Activated CD8-positive, alpha-beta T cell treated with anti-CD3 and anti-CD28 coated beads, Interleukin-2, amount 10 ng/mL, durations not matched to agents 7 days and 5 days (primary cell): ENCODE data around the gene MAGI1. TPM values are rescaled to one million over a fixed set of nuclear protein-coding genes. Genes with fewer than 3 reads are reported as not detected.

Source experiments
- ATAC-seq: fragments of 150-1000 bp; cut with Tn5 transposase; one replicate; pipeline ENCODE4 v1.10.0; 2021; ENCODE audit warnings: moderate library complexity
- CTCF ChIA-PET: fragments of 350-600 bp; sonication (Branson Sonifier 250); formaldehyde crosslinking; loops from one replicate; lab custom pipeline; 2021; ENCODE audit warnings: antibody characterized with exemption; lab: Charles Lee
- POLR2A ChIA-PET: fragments of 350-600 bp; sonication (Branson Sonifier 250); formaldehyde crosslinking; loops from one replicate; lab custom pipeline; 2021; ENCODE audit warnings: antibody characterized with exemption; lab: Charles Lee
- DNase-seq: peaks from one replicate; pipeline ENCODE4 v3.0.0-alpha.2; 2020
- H3K27ac Mint-ChIP-seq: one replicate; pipeline ENCODE4 v1.8.0; 2021; ENCODE audit warnings: mild to moderate bottlenecking, mixed read lengths
- H3K27me3 Mint-ChIP-seq: one replicate; pipeline ENCODE4 v1.8.0; 2021; ENCODE audit warnings: low read depth, mixed read lengths
- H3K36me3 Mint-ChIP-seq: one replicate; pipeline ENCODE4 v1.8.0; 2021; ENCODE audit warnings: low read depth, mixed read lengths
- H3K4me1 Mint-ChIP-seq: one replicate; pipeline ENCODE4 v1.8.0; 2021; ENCODE audit warnings: low read depth, mixed read lengths
- H3K4me3 Mint-ChIP-seq: one replicate; pipeline ENCODE4 v1.8.0; 2021; ENCODE audit warnings: mild to moderate bottlenecking, mixed read lengths
- H3K9me3 Mint-ChIP-seq: one replicate; pipeline ENCODE4 v1.8.0; 2022; ENCODE audit warnings: mixed read lengths; ENCODE audit not compliant: insufficient read depth
- total RNA-seq, 2 experiments: library from RNA; stranded (reverse); gene quantifications; one replicate each; pipeline ENCODE4 v1.2.3, GENCODE V29; 2021

The MAGI1 gene
- total RNA-seq, 2 experiments from 2014 or later, result not detected

DNA sequence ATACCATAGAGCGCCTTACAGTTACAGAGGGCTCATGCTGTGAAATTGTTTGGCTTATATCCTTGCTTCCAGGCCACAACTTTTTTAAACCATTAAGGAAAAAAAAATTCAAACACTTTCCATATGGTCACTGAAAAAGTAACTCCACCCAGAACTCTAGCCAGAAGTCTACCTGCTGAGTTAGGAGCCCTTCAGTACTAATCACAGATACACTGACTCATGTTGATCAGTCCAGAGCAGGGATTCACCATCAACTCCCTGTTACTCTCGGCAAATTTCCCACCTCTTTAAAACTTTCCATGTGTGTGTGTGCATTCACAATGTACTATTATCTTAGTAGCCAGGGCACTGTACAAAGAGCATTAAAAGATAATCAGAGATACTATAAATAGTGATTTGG lies 372.8 kb downstream of the MAGI1 start:
- no peak for DNase-seq
- ATAC-seq, result no peak
- ChIA-PET CTCF (no interaction called here), POLR2A (no interaction called here)
- no peaks in the 10 kb centered on the region for H3K27me3 Mint-ChIP-seq
- H3K27ac Mint-ChIP-seq, result no peak overlapping the region
- no peaks in the 10 kb centered on the region for H3K9me3 Mint-ChIP-seq
- H3K4me3 Mint-ChIP-seq, result no peak overlapping the region
- no peaks in the 10 kb centered on the region for H3K4me1 Mint-ChIP-seq
- H3K36me3 Mint-ChIP-seq, result no peaks in the 10 kb centered on the region

DNA sequence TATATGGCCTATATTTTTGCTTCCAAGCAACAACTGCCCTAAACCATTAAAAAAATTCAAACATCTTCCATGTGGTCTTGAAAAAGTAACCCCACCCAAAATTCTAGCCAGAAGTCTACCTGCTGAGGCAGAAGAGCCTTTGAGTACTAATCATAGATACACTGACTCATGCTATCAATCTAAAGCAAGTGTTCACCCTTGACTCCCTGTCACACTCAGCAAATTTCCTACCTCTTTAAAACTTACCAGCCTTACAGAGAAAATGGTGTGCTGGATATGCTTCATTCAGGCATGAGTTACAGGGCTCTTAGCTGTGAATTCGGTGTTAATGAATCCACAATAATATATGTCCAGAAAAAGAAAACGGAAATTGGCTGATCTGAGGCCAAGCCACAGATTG lies 373.8 kb downstream of the MAGI1 start:
- DNase-seq (no peak), ATAC-seq (no peak)
- ChIA-PET CTCF (no interaction called here), POLR2A (no interaction called here)
- peaks cover 5% of the 10 kb centered on the region for H3K9me3 Mint-ChIP-seq
- no peak overlapping the region for H3K4me3 Mint-ChIP-seq
- no peaks in the 10 kb centered on the region for H3K36me3 Mint-ChIP-seq
- H3K4me1 Mint-ChIP-seq, result no peaks in the 10 kb centered on the region
- H3K27ac Mint-ChIP-seq, result no peak overlapping the region
- H3K27me3 Mint-ChIP-seq, result no peaks in the 10 kb centered on the region

GRCh38 chr3:65664446-65664845 lies 374.3 kb downstream of the MAGI1 start:
- H3K4me1 Mint-ChIP-seq, result no peaks in the 10 kb centered on the region
- ChIA-PET CTCF (no interaction called here), POLR2A (no interaction called here)
- H3K27ac Mint-ChIP-seq, result no peak overlapping the region
- no peak for ATAC-seq
- no peaks in the 10 kb centered on the region for H3K36me3 Mint-ChIP-seq
- no peaks in the 10 kb centered on the region for H3K27me3 Mint-ChIP-seq
- H3K4me3 Mint-ChIP-seq, result no peak overlapping the region
- no peak for DNase-seq
- H3K9me3 Mint-ChIP-seq, result peaks cover 5% of the 10 kb centered on the region

- no peak for DNase-seq
- H3K27me3 Mint-ChIP-seq, result no peaks in the 10 kb centered on the region
- no peak overlapping the region for H3K4me3 Mint-ChIP-seq
- CTCF ChIA-PET, result no interaction called here
- POLR2A ChIA-PET, result no interaction called here
- no peak overlapping the region for H3K27ac Mint-ChIP-seq
- no peak for ATAC-seq
- no peaks in the 10 kb centered on the region for H3K36me3 Mint-ChIP-seq
- no peaks in the 10 kb centered on the region for H3K4me1 Mint-ChIP-seq
- H3K9me3 Mint-ChIP-seq, result peaks cover 5% of the 10 kb centered on the region
Observed at GRCh38 chr3:65662095-65662494, 376.6 kb downstream of the MAGI1 start.

DNA sequence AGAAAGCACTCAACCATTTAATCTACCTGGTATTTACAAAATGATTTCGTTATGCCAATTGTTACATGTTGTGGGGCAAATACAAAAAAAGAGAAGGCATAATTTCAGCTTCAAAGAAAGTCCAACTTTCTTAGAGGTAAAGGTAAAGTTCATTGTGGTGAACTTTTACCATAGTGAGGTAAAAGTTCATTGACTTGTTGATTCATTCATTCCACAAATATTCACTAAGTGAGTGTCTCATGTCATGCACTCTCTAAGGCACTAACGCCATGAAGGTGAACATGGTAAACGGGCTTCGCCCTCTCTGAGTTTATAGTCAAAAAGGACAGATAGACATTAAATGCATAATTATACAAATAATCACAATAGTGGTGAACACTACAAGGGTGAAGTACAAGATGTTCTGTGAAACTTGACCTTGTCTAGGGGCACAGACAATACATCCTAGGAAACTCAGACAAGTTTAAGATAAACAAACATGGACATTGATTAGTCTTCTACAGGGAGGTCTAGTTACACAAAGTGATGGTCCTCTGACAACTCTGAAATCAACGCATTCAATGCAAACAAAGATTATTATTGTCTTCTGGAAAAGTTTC lies 378.6 kb downstream of the MAGI1 start:
- peaks cover 5% of the 10 kb centered on the region for H3K9me3 Mint-ChIP-seq
- H3K4me1 Mint-ChIP-seq, result no peaks in the 10 kb centered on the region
- no peak for DNase-seq
- no peak for ATAC-seq
- H3K27ac Mint-ChIP-seq, result no peak overlapping the region
- ChIA-PET POLR2A (no interaction called here), CTCF (no interaction called here)
- H3K36me3 Mint-ChIP-seq, result no peaks in the 10 kb centered on the region
- H3K27me3 Mint-ChIP-seq, result no peaks in the 10 kb centered on the region
- no peak overlapping the region for H3K4me3 Mint-ChIP-seq

DNA sequence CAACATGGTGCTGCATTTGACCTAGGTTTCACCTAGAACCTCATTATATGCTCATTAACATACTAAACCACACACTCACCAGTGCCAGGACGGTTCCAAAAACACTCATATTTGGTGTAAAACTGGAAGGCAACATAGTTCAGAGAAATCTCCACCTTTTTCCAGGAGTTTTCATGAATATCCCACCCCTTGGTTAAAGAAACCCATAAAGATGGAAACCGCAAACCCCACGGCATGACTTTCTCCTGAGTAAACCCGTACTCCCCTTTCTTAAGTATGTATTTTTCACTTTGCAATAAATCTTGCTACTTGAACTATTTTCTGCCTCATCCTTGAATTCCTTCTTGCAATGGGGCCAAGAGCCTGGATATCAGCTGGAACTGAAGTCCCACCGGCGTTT lies 379.3 kb downstream of the MAGI1 start:
- ATAC-seq, result no peak
- H3K27me3 Mint-ChIP-seq, result no peaks in the 10 kb centered on the region
- peaks cover 5% of the 10 kb centered on the region for H3K9me3 Mint-ChIP-seq
- ChIA-PET CTCF (no interaction called here), POLR2A (no interaction called here)
- no peak overlapping the region for H3K4me3 Mint-ChIP-seq
- no peak overlapping the region for H3K27ac Mint-ChIP-seq
- no peaks in the 10 kb centered on the region for H3K36me3 Mint-ChIP-seq
- DNase-seq, result no peak
- no peaks in the 10 kb centered on the region for H3K4me1 Mint-ChIP-seq

- Mint-ChIP-seq H3K4me1 (no peaks in the 10 kb centered on the region), H3K27me3 (no peaks in the 10 kb centered on the region), H3K4me3 (no peak overlapping the region), H3K36me3 (no peaks in the 10 kb centered on the region), H3K9me3 (peaks cover 5% of the 10 kb centered on the region), H3K27ac (no peak overlapping the region)
- DNase-seq (no peak), ATAC-seq (no peak)
- ChIA-PET POLR2A (no interaction called here), CTCF (no interaction called here)
Observed at GRCh38 chr3:65658401-65658800, 380.3 kb downstream of the MAGI1 start.

- H3K27ac Mint-ChIP-seq, result no peak overlapping the region
- no peak overlapping the region for H3K4me3 Mint-ChIP-seq
- POLR2A ChIA-PET, result interaction anchor here (0.6 kb wide), 1 partner anchor 19 kb away, joined by 3 read pairs; no protein-coding TSS in a partner anchor
- ATAC-seq, result no peak
- no peaks in the 10 kb centered on the region for H3K36me3 Mint-ChIP-seq
- H3K9me3 Mint-ChIP-seq, result no peaks in the 10 kb centered on the region
- H3K4me1 Mint-ChIP-seq, result no peaks in the 10 kb centered on the region
- CTCF ChIA-PET, result interaction anchor here (0.9 kb wide), 1 partner anchor 77 kb away, joined by 3 read pairs; no protein-coding TSS in a partner anchor
- no peaks in the 10 kb centered on the region for H3K27me3 Mint-ChIP-seq
- DNase-seq, result no peak
Observed at GRCh38 chr3:65655061-65655460, 383.7 kb downstream of the MAGI1 start.

- Mint-ChIP-seq H3K27me3 (no peaks in the 10 kb centered on the region), H3K27ac (no peak overlapping the region), H3K9me3 (no peaks in the 10 kb centered on the region), H3K36me3 (no peaks in the 10 kb centered on the region), H3K4me1 (no peaks in the 10 kb centered on the region), H3K4me3 (no peak overlapping the region)
- CTCF ChIA-PET, result no interaction called here
- no peak for ATAC-seq
- no peak for DNase-seq
- POLR2A ChIA-PET, result no interaction called here
Observed at GRCh38 chr3:65653731-65654130, 385.0 kb downstream of the MAGI1 start.

GRCh38 chr3:65650247-65650646 lies 388.5 kb downstream of the MAGI1 start:
- Mint-ChIP-seq H3K27ac (no peak overlapping the region), H3K9me3 (peaks cover 5% of the 10 kb centered on the region), H3K4me3 (no peak overlapping the region), H3K27me3 (no peaks in the 10 kb centered on the region), H3K36me3 (no peaks in the 10 kb centered on the region), H3K4me1 (no peaks in the 10 kb centered on the region)
- ChIA-PET POLR2A (no interaction called here), CTCF (no interaction called here)
- DNase-seq (no peak), ATAC-seq (no peak)

- ATAC-seq (no peak), DNase-seq (no peak)
- Mint-ChIP-seq H3K9me3 (peaks cover 5% of the 10 kb centered on the region), H3K4me1 (no peaks in the 10 kb centered on the region), H3K27me3 (no peaks in the 10 kb centered on the region), H3K4me3 (no peak overlapping the region), H3K27ac (no peak overlapping the region), H3K36me3 (no peaks in the 10 kb centered on the region)
- ChIA-PET CTCF (no interaction called here), POLR2A (no interaction called here)
Observed at GRCh38 chr3:65647369-65647768, 391.3 kb downstream of the MAGI1 start.

GRCh38 chr3:65642883-65643282 lies 395.8 kb downstream of the MAGI1 start:
- CTCF ChIA-PET, result no interaction called here
- no peak overlapping the region for H3K4me3 Mint-ChIP-seq
- H3K27ac Mint-ChIP-seq, result no peak overlapping the region
- ATAC-seq, result no peak
- no peaks in the 10 kb centered on the region for H3K4me1 Mint-ChIP-seq
- no peak for DNase-seq
- no peaks in the 10 kb centered on the region for H3K36me3 Mint-ChIP-seq
- no peaks in the 10 kb centered on the region for H3K27me3 Mint-ChIP-seq
- peaks cover 11% of the 10 kb centered on the region for H3K9me3 Mint-ChIP-seq
- POLR2A ChIA-PET, result no interaction called here

GRCh38 chr3:65641777-65642176 lies 396.9 kb downstream of the MAGI1 start:
- Mint-ChIP-seq H3K27me3 (no peaks in the 10 kb centered on the region), H3K4me3 (no peak overlapping the region), H3K27ac (no peak overlapping the region), H3K9me3 (peaks cover 11% of the 10 kb centered on the region), H3K36me3 (no peaks in the 10 kb centered on the region), H3K4me1 (no peaks in the 10 kb centered on the region)
- DNase-seq (no peak), ATAC-seq (no peak)
- POLR2A ChIA-PET, result no interaction called here
- CTCF ChIA-PET, result no interaction called here
